ENCODE data around the gene KCNK13.

Gene KCNK13

DNA sequence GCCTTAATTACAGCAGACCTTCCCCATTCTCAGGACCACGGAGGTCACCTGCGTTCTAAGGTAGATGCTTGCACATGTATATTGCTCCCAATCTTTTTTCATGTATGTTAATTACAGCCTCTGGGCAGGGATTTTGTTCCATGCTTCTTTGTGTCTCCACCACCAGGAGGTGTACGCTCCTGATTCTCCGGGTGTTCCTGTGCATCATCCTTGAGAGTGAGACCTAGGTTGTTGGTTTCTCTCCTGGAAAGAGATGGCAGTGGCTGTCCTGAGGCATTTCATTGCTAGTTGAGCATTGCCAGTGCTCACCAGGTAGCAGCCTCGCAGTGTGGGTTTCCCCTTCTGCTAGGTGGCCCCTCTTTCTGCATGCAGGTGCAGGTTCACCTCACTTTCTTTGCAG is 52.8 kb downstream of the KCNK13 start:
- peaks cover 83% of the 10 kb centered on the region for H3K27me3 Mint-ChIP-seq
- H3K4me1 Mint-ChIP-seq, result no peaks in the 10 kb centered on the region
- no peak overlapping the region for H3K27ac Mint-ChIP-seq (ENCODE audit: low read depth)
- DNase-seq (ENCODE audit: low spot score in 2 of 2) (no peak), ATAC-seq (replicated peaks; ENCODE audit: extremely low read depth, poor library complexity, severe bottlenecking) (no peak)
- H3K4me3 Mint-ChIP-seq, result no peak overlapping the region
- H3K9me3 Mint-ChIP-seq, result no peaks in the 10 kb centered on the region
- H3K36me3 Mint-ChIP-seq (ENCODE audit: insufficient read depth), result no peaks in the 10 kb centered on the region

DNA sequence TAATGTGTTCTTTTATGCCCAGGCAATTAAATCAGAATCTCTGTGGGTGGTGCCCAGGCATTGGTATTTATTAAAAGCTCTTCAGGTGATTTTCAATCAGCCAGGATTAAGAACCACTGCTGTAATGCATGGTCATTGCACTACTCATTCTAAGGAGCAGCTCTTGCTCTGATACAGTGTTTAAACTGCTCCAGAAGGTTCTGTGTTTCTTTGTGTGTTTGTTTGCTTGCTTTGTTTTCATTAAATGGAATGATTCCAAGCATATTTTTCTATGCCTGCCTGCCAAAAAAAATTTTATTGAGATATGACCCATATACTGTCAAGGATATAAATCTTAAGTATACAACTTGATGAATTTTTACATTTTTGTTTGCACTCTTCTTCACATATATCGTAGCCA is 54.0 kb downstream of the KCNK13 start:
- Mint-ChIP-seq H3K4me1 (no peaks in the 10 kb centered on the region), H3K27me3 (peaks cover 75% of the 10 kb centered on the region), H3K27ac (ENCODE audit: low read depth) (no peak overlapping the region), H3K36me3 (ENCODE audit: insufficient read depth) (no peaks in the 10 kb centered on the region), H3K4me3 (no peak overlapping the region), H3K9me3 (no peaks in the 10 kb centered on the region)
- ATAC-seq (replicated peaks; ENCODE audit: extremely low read depth, poor library complexity, severe bottlenecking) (no peak), DNase-seq (ENCODE audit: low spot score in 2 of 2) (no peak)

DNA sequence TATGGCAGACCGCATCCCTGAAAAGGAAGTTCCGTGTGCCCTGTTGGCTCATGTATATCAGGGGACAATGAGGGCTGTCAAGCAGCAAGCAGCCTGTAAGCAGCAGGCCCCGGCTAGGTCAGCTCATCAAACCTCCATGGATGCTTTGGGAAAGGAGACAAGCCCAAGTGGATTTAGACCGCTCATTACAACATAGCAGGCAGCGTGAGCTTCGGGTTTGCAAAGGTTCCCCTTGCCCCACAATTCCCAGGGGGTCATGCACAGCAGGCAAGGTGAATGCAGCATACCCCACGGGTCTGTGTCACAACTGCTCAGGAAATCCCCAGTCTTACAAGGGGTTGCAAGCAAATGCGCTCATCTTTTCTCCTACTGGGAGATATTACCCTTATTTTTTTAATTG is 54.6 kb downstream of the KCNK13 start:
- Mint-ChIP-seq H3K27me3 (peaks cover 70% of the 10 kb centered on the region), H3K9me3 (no peaks in the 10 kb centered on the region), H3K27ac (ENCODE audit: low read depth) (no peak overlapping the region), H3K4me3 (no peak overlapping the region), H3K36me3 (ENCODE audit: insufficient read depth) (no peaks in the 10 kb centered on the region), H3K4me1 (no peaks in the 10 kb centered on the region)
- no peak for DNase-seq (ENCODE audit: low spot score in 2 of 2)
- no peak for ATAC-seq (replicated peaks; ENCODE audit: extremely low read depth, poor library complexity, severe bottlenecking)

DNA sequence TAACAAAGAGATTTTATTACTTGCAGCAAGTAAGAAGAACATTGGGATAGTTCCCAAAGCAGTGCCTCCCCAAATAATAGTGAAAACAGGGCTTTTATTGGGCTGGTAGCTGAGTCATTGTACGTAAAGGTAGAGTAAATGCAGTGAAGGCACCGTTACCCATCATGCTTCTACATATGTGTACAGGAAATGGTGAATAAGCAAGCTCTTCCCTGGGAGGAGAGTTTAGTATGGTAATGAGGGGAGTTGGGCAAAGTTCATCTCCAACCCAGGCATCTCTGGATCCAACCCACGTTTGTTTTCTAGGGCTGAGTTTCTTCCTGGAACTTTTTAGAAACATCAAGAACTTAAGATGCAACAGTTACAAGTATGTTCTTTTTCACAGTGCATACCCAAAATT is 56.2 kb downstream of the KCNK13 start:
- H3K4me1 Mint-ChIP-seq, result no peaks in the 10 kb centered on the region
- ATAC-seq (replicated peaks; ENCODE audit: extremely low read depth, poor library complexity, severe bottlenecking) (no peak), DNase-seq (ENCODE audit: low spot score in 2 of 2) (no peak)
- no peaks in the 10 kb centered on the region for H3K9me3 Mint-ChIP-seq
- H3K36me3 Mint-ChIP-seq (ENCODE audit: insufficient read depth), result no peaks in the 10 kb centered on the region
- H3K4me3 Mint-ChIP-seq, result no peak overlapping the region
- H3K27me3 Mint-ChIP-seq, result peaks cover 57% of the 10 kb centered on the region
- no peak overlapping the region for H3K27ac Mint-ChIP-seq (ENCODE audit: low read depth)

DNA sequence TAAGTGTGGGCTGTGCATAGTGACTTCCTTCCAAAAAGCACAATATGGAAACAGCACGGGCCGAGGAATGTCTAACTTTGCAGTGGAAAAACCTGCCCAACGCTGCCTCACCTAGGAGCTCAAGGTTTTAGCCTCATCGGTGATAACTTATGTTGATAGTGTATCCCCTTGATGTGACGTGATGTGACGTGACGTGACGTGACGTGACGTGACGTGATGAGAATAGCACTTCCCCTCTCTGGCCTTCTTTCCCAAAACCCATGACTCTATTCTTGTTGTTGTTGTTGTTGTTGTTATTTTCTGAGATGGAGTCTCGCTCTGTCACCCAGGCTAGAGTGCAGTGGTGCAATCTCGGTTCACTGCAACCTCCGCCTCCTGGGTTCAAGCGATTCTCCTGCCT is 64.5 kb downstream of the KCNK13 start:
- no peak overlapping the region for H3K27ac Mint-ChIP-seq (ENCODE audit: low read depth)
- peaks cover 2% of the 10 kb centered on the region for H3K36me3 Mint-ChIP-seq (ENCODE audit: insufficient read depth)
- H3K4me1 Mint-ChIP-seq, result no peaks in the 10 kb centered on the region
- ATAC-seq (replicated peaks; ENCODE audit: extremely low read depth, poor library complexity, severe bottlenecking), result no peak
- H3K27me3 Mint-ChIP-seq, result peaks cover 58% of the 10 kb centered on the region
- no peaks in the 10 kb centered on the region for H3K9me3 Mint-ChIP-seq
- DNase-seq (ENCODE audit: low spot score in 2 of 2), result no peak
- H3K4me3 Mint-ChIP-seq, result no peak overlapping the region

DNA sequence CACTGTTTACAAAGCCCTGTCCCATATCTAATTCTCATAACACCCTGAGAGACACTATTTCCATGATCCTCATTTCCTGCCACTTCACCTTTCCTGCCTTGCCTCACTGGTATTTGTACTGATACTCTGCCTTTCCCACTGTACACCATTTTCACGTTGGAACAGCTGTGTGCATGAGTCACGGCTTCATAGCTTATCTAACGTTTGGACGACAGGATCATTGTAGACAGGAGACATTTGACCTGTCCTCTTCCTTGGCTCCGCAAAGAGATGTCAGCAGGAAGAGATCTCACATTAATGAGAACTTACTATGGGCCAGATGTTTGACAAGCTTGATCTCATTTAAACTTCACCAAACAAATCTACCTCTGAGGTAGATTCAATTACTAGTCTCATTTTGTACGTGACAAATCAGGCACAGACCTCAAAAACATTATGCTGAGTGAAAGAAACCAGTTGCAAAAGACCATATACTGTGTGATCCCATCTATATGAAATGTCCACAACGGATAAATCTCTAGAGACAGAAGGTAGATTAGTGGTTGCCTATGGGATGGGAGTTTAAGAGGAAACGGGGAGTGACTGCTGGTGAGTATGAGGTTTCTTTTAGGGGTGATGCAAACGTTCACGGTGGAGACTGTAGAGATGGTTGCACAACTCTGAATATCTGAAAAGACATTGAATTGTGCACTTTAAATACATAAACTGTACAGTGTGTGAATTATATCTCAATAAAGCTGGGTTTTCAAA is 71.2 kb downstream of the KCNK13 start:
- H3K9me3 Mint-ChIP-seq, result no peaks in the 10 kb centered on the region
- ATAC-seq (replicated peaks; ENCODE audit: extremely low read depth, poor library complexity, severe bottlenecking) (no peak), DNase-seq (ENCODE audit: low spot score in 2 of 2) (no peak)
- no peaks in the 10 kb centered on the region for H3K36me3 Mint-ChIP-seq (ENCODE audit: insufficient read depth)
- H3K4me3 Mint-ChIP-seq, result no peak overlapping the region
- H3K4me1 Mint-ChIP-seq, result no peaks in the 10 kb centered on the region
- H3K27ac Mint-ChIP-seq (ENCODE audit: low read depth), result no peak overlapping the region
- H3K27me3 Mint-ChIP-seq, result peaks cover 69% of the 10 kb centered on the region

DNA sequence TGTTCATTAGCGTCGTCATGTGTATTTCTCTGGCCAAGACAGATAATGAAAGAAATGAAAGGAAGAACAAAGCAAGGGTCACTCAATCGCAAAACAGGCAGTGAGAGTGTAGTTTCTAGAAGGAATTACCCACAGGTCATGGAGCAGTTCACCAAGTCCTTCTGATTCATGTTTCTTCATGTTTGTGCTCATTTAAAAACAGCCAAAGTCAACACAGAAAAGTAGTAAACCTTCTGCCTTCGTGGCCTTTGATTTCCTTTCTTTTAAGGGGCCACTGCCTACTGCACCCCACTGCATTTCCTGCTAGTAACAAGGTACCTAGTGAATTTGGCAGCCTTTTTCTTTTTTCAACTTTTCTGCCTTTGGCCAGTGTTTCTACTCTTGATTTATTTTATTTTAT is 75.1 kb downstream of the KCNK13 start:
- Mint-ChIP-seq H3K36me3 (ENCODE audit: insufficient read depth) (no peaks in the 10 kb centered on the region), H3K4me1 (no peaks in the 10 kb centered on the region), H3K27me3 (peaks cover 54% of the 10 kb centered on the region), H3K4me3 (no peak overlapping the region), H3K27ac (ENCODE audit: low read depth) (no peak overlapping the region), H3K9me3 (no peaks in the 10 kb centered on the region)
- ATAC-seq (replicated peaks; ENCODE audit: extremely low read depth, poor library complexity, severe bottlenecking) (no peak), DNase-seq (ENCODE audit: low spot score in 2 of 2) (no peak)

DNA sequence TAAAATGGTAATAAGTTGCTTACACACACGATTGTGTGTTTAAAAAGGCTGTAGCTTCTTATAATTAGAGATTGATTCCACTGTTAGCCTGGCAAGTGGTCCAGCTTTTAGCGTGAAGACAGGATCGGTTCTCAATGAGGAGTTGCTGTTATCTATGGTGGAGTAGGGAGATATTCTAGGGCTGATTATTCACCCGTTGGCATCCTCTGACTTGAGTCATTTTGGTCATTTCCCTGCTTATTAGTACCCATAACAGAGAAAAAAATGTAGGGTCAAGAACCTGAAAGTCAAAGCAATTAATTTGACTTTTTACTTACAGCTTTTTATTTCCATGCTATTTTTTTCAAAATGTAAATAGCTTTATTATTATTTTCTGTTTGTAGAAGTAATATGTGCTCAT is 76.0 kb downstream of the KCNK13 start:
- no peaks in the 10 kb centered on the region for H3K4me1 Mint-ChIP-seq
- ATAC-seq (replicated peaks; ENCODE audit: extremely low read depth, poor library complexity, severe bottlenecking), result no peak
- H3K9me3 Mint-ChIP-seq, result no peaks in the 10 kb centered on the region
- H3K27me3 Mint-ChIP-seq, result peaks cover 55% of the 10 kb centered on the region
- no peaks in the 10 kb centered on the region for H3K36me3 Mint-ChIP-seq (ENCODE audit: insufficient read depth)
- no peak for DNase-seq (ENCODE audit: low spot score in 2 of 2)
- no peak overlapping the region for H3K27ac Mint-ChIP-seq (ENCODE audit: low read depth)
- no peak overlapping the region for H3K4me3 Mint-ChIP-seq

DNA sequence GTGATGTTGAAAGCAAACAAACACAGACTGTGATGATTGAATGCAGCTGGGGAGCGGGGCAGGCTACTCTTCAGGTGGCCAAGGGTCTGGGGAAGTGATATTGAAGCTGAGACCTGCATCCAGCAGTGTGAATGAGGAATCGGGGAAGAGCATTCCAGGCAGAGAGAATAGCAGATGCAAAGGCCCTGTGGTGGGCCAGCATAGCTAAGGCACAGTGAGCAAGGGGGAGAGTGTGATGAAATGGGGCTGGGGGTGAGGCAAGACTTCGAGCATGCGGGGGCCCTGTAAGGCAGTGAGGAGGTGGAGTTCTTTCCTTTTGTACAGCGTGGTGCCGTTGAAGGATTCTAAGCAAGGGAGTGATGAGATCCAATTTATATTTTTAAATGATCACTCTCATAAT is 77.4 kb downstream of the KCNK13 start:
- no peaks in the 10 kb centered on the region for H3K9me3 Mint-ChIP-seq
- peaks cover 66% of the 10 kb centered on the region for H3K27me3 Mint-ChIP-seq
- H3K4me3 Mint-ChIP-seq, result no peak overlapping the region
- H3K4me1 Mint-ChIP-seq, result no peaks in the 10 kb centered on the region
- DNase-seq (ENCODE audit: low spot score in 2 of 2) (no peak), ATAC-seq (replicated peaks; ENCODE audit: extremely low read depth, poor library complexity, severe bottlenecking) (no peak)
- no peak overlapping the region for H3K27ac Mint-ChIP-seq (ENCODE audit: low read depth)
- no peaks in the 10 kb centered on the region for H3K36me3 Mint-ChIP-seq (ENCODE audit: insufficient read depth)

DNA sequence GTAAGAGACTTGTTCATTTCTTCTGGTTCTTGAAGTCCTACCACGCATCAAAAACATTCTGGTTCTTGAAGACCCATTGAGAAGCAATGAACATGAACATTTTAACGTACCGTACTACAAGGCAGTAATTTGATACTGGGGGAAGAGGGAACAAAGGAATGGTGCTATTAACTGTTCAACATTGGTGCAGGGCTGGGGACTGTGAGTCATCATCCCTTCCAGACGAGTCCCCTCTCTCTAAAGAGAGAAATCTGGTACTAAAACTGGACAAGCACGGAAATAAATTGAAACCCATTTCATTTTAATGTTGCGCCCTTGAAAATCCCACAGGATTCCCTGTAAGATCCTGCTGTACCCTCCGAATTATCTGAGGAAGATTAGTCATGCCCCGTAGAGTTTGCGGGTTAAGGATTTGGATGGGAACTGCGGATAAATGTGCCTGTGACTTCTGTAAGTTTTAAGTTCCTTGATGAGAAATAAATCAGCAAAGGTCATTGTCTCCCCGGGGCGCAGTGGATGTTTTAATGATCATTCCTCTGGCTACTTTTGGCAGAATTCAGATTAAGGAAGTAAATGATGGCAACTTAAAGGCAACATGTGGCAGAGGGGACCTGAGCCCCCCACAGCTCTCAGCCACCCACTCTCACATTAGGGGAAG is 78.6 kb downstream of the KCNK13 start:
- DNase-seq (ENCODE audit: low spot score in 2 of 2), result no peak
- H3K36me3 Mint-ChIP-seq (ENCODE audit: insufficient read depth), result no peaks in the 10 kb centered on the region
- no peak overlapping the region for H3K27ac Mint-ChIP-seq (ENCODE audit: low read depth)

DNA sequence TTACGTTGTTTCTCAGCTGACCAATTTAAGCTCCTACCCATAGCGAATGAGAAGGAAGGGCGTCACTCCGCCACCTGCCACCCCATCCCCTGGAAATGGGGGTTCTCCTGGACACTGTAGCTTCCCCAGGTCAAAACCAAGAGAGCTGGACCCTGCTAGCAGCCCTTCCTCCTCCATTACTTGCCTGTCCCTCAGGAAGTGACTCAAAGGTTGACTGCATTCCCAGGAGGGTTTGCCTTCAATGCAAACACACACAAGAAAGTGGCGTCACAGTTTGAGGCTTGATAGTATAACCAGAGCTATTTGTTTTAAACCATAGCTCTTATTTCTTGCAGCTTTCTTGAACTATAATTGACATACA is 79.1 kb downstream of the KCNK13 start:
- Mint-ChIP-seq H3K27me3 (peaks cover 66% of the 10 kb centered on the region), H3K4me1 (no peaks in the 10 kb centered on the region), H3K4me3 (no peak overlapping the region), H3K36me3 (ENCODE audit: insufficient read depth) (no peaks in the 10 kb centered on the region), H3K9me3 (no peaks in the 10 kb centered on the region), H3K27ac (ENCODE audit: low read depth) (no peak overlapping the region)
- ATAC-seq (replicated peaks; ENCODE audit: extremely low read depth, poor library complexity, severe bottlenecking) (no peak), DNase-seq (ENCODE audit: low spot score in 2 of 2) (no peak)

More for the DNA sequence above, 78.6 kb downstream of the KCNK13 start:
- H3K4me3 Mint-ChIP-seq, result no peak overlapping the region
- H3K9me3 Mint-ChIP-seq, result no peaks in the 10 kb centered on the region
- H3K27me3 Mint-ChIP-seq, result peaks cover 66% of the 10 kb centered on the region
- no peak for ATAC-seq (replicated peaks; ENCODE audit: extremely low read depth, poor library complexity, severe bottlenecking)
- H3K4me1 Mint-ChIP-seq, result no peaks in the 10 kb centered on the region

DNA sequence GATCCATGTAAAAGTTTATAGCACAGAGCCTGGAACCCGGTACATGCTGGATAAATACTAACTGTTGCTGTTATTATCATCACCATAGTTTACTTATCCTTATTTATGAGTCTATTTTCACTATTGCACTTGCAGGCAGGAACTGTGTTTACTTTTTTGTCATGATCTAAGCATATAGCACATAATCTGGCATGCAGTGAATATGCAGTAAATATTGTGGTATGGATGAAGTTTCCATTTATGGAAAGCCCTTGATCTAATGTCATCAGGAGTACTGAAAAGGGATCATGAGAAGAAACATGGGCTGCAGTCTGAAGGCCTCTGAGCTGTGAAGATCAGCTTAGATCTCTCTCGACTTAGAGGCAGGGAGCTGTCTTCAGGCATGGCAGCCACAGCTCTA is 91.6 kb downstream of the KCNK13 start:
- Mint-ChIP-seq H3K27me3 (peaks cover 37% of the 10 kb centered on the region), H3K4me1 (no peaks in the 10 kb centered on the region), H3K9me3 (peaks cover 7% of the 10 kb centered on the region), H3K36me3 (ENCODE audit: insufficient read depth) (no peaks in the 10 kb centered on the region), H3K4me3 (no peak overlapping the region), H3K27ac (ENCODE audit: low read depth) (no peak overlapping the region)
- DNase-seq (ENCODE audit: low spot score in 2 of 2), result no peak
- ATAC-seq (replicated peaks; ENCODE audit: extremely low read depth, poor library complexity, severe bottlenecking), result no peak

DNA sequence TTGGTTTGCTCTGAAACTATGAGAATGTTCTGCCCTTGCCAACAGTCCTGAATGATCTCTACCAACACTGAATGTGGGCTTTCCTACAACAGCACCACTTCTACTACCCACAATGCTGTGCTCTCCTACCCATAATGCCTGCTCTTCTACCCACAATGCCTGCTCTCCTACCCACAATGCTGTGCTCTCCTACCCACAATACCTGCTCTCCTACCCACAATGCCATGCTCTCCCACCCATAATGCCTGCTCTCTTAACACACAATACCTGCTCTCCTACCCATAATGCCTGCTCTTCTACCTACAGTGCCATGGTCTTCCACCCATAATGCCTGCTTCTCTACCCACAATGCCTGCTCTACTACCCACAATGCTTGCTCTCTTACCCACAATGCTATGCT is 92.3 kb downstream of the KCNK13 start:
- peaks cover 30% of the 10 kb centered on the region for H3K27me3 Mint-ChIP-seq
- H3K4me3 Mint-ChIP-seq, result no peak overlapping the region
- ATAC-seq (replicated peaks; ENCODE audit: extremely low read depth, poor library complexity, severe bottlenecking), result no peak
- no peaks in the 10 kb centered on the region for H3K4me1 Mint-ChIP-seq
- H3K27ac Mint-ChIP-seq (ENCODE audit: low read depth), result no peak overlapping the region
- peaks cover 7% of the 10 kb centered on the region for H3K9me3 Mint-ChIP-seq
- no peak for DNase-seq (ENCODE audit: low spot score in 2 of 2)
- H3K36me3 Mint-ChIP-seq (ENCODE audit: insufficient read depth), result no peaks in the 10 kb centered on the region

Data from central memory CD8-positive, alpha-beta T cell (primary cell).